ENCODE results near the gene HPCAL1. TPM values are rescaled to one million over a fixed set of nuclear protein-coding genes. Genes with fewer than 3 reads are reported as not detected.

The HPCAL1 gene
- total and polyA plus RNA-seq, 2 donors (not counting 1 experiment from before 2014, with no cell fraction given), result 60.3 to 65.1 TPM

GRCh38 chr2:10410823-10411437 is 108.2 kb downstream of the HPCAL1 start:
- Mint-ChIP-seq H3K4me1 (peaks cover 76% of the 10 kb centered on the region), H3K4me3 (peak overlapping the region; percentile 86), H3K27me3 (no peaks in the 10 kb centered on the region), H3K27ac (peak overlapping the region; percentile 86), H3K9me3 (ENCODE audit: insufficient read depth) (no peaks in the 10 kb centered on the region)
- intact Hi-C loops (cut with micrococcal nuclease), result loop anchor here (1.0 kb wide), 6 partner anchors 21 to 109 kb away; partner anchors contain the start of gene HPCAL1
- Histone ChIP-seq H3K27me3 (replicated peaks in 1 of 4; ENCODE audit: control extremely low read depth in 1 of 4, control insufficient read depth in 3 of 4, insufficient read depth in 4 of 4, low read length in 3 of 4) (no peaks in the 10 kb centered on the region), H2AFZ (ENCODE audit: insufficient read depth, low read depth, low read length, poor library complexity, severe bottlenecking) (no peak overlapping the region), H3K9me3 (ENCODE audit: control extremely low read depth in 1 of 3, control insufficient read depth in 2 of 3, insufficient read depth in 1 of 3, low read length in 2 of 3) (peaks cover 0 to 7% (median 5%) of the 10 kb centered on the region in 3 donors), H3K4me3 (ENCODE audit: control extremely low read depth in 1 of 5, extremely low read depth in 1 of 5, insufficient read depth in 1 of 5, low read depth in 2 of 5, low read length in 4 of 5) (peak overlapping the region in 2 of 5 experiments; percentile 15 to 21), H3K4me2 (replicated peaks; ENCODE audit: low read depth, low read length, poor library complexity, severe bottlenecking) (peak overlapping the region; percentile 78), H3K27ac (ENCODE audit: low read length in 2 of 2) (peak overlapping the region; percentile 68 to 78), H3K9ac (ENCODE audit: low read length) (no peak overlapping the region), H3K4me1 (ENCODE audit: control insufficient read depth in 2 of 2, insufficient read depth in 2 of 2, low read length in 2 of 2) (peaks cover 61 to 87% of the 10 kb centered on the region in 2 donors), H3K79me2 (ENCODE audit: control insufficient read depth, insufficient read depth, low read length) (peaks cover 69% of the 10 kb centered on the region), H4K20me1 (ENCODE audit: control insufficient read depth, insufficient read depth, low read length, poor library complexity, severe bottlenecking) (peaks cover 13% of the 10 kb centered on the region), H3K36me3 (replicated peaks in 1 of 2; ENCODE audit: control extremely low read depth in 1 of 2, control insufficient read depth in 1 of 2, extremely low read depth in 1 of 2, insufficient read depth in 2 of 2, low read length in 1 of 2) (peaks cover 0 to 13% of the 10 kb centered on the region in 2 experiments)
- CTCF ChIA-PET, result interaction anchor here (1.0 to 9.1 kb wide), 13 partner anchors 18 to 338 kb away, joined by 3 to 207 read pairs (median 41); partner anchors contain the start of genes HPCAL1, ODC1 and RRM2
- 70% methylated on average over 12 of the region's 13 CpGs for WGBS (ENCODE audit: insufficient coverage)
- ATAC-seq (ENCODE audit: low read depth) (no peak), DNase-seq (peak; percentile 26)
- TF ChIP-seq EZH2 (IDR thresholded peaks at IDR 0.05; ENCODE audit: borderline replicate concordance, insufficient read depth, low read depth, low read length, poor library complexity, severe bottlenecking), result no peak
- TF ChIP-seq CTCF (IDR thresholded peaks at IDR 0.05), result no peak
- POLR2A ChIA-PET, result interaction anchor here (0.9 to 5.0 kb wide), 5 partner anchors 22 to 108 kb away, joined by 3 to 72 read pairs (median 34); partner anchors contain the start of genes HPCAL1 and ODC1

DNA sequence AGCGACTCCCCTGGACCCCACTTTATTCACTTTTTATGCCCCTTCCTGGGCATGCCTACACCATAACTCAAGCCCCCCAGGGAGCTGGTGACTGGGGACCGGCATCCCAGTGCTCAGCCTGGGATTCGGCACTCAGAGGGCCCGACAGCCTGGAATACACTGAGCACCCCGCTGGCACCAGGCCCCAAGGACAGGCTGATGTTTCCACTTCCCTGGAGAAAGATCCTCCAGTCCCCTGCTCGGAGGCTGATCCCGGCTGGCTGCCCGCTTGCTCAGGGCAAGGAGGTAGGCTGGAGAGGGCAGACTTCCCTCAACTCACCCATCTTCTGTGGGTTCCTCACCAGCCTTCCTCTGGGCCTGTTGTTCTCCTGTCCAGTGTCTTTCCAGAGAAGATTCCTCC is 108.9 kb downstream of the HPCAL1 start:
- intact Hi-C loops (cut with micrococcal nuclease), result no loop called here
- Histone ChIP-seq H3K9ac (ENCODE audit: low read length) (no peak overlapping the region), H3K4me3 (ENCODE audit: control extremely low read depth in 1 of 5, extremely low read depth in 1 of 5, insufficient read depth in 1 of 5, low read depth in 2 of 5, low read length in 4 of 5) (no peak overlapping the region)

More for the DNA sequence above, 108.9 kb downstream of the HPCAL1 start:
- Histone ChIP-seq H3K27me3 (replicated peaks in 1 of 4; ENCODE audit: control extremely low read depth in 1 of 4, control insufficient read depth in 3 of 4, insufficient read depth in 4 of 4, low read length in 3 of 4) (no peaks in the 10 kb centered on the region), H3K4me1 (ENCODE audit: control insufficient read depth in 2 of 2, insufficient read depth in 2 of 2, low read length in 2 of 2) (peaks cover 57 to 82% of the 10 kb centered on the region in 2 donors), H3K36me3 (replicated peaks in 1 of 2; ENCODE audit: control extremely low read depth in 1 of 2, control insufficient read depth in 1 of 2, extremely low read depth in 1 of 2, insufficient read depth in 2 of 2, low read length in 1 of 2) (peaks cover 0 to 8% of the 10 kb centered on the region in 2 experiments), H4K20me1 (ENCODE audit: control insufficient read depth, insufficient read depth, low read length, poor library complexity, severe bottlenecking) (peaks cover 14% of the 10 kb centered on the region), H3K9me3 (ENCODE audit: control extremely low read depth in 1 of 3, control insufficient read depth in 2 of 3, insufficient read depth in 1 of 3, low read length in 2 of 3) (peaks cover 0 to 7% (median 5%) of the 10 kb centered on the region in 3 donors), H3K27ac (ENCODE audit: low read length in 2 of 2) (no peak overlapping the region), H2AFZ (ENCODE audit: insufficient read depth, low read depth, low read length, poor library complexity, severe bottlenecking) (no peak overlapping the region), H3K4me2 (replicated peaks; ENCODE audit: low read depth, low read length, poor library complexity, severe bottlenecking) (no peak overlapping the region), H3K79me2 (ENCODE audit: control insufficient read depth, insufficient read depth, low read length) (peaks cover 69% of the 10 kb centered on the region)
- H3K4me1 Mint-ChIP-seq, result peaks cover 74% of the 10 kb centered on the region
- no peaks in the 10 kb centered on the region for H3K9me3 Mint-ChIP-seq (ENCODE audit: insufficient read depth)
- DNase-seq (no peak), ATAC-seq (ENCODE audit: low read depth) (no peak)
- TF ChIP-seq EZH2 (IDR thresholded peaks at IDR 0.05; ENCODE audit: borderline replicate concordance, insufficient read depth, low read depth, low read length, poor library complexity, severe bottlenecking), result no peak
- TF ChIP-seq CTCF (IDR thresholded peaks at IDR 0.05), result no peak
- CTCF ChIA-PET, result interaction anchor here (4.5 to 9.1 kb wide), 6 partner anchors 22 to 287 kb away, joined by 41 to 207 read pairs (median 154); partner anchors contain the start of genes HPCAL1, ODC1 and RRM2
- peak overlapping the region; percentile 86 for H3K27ac Mint-ChIP-seq
- peak overlapping the region; percentile 10 for H3K4me3 Mint-ChIP-seq
- no peaks in the 10 kb centered on the region for H3K27me3 Mint-ChIP-seq
- POLR2A ChIA-PET, result interaction anchor here (4.6 kb wide), 1 partner anchor 30 kb away, joined by 72 read pairs; no protein-coding TSS in a partner anchor
- 93% methylated on average over 5 of the region's 8 CpGs for WGBS (ENCODE audit: insufficient coverage)
